SHP77 treated with DMSO at 0.1 percent for 48 hours (cell line): Measurements from ENCODE around the gene NPRL2.
A peak's percentile ranks its signal among the peaks of the same experiment; 100 is the strongest.

Experiments
- DNase-seq: peaks from one replicate; lab custom pipeline; 2025; lab: John Stamatoyannopoulos, UW

The NPRL2 gene

GRCh38 chr3:50304601-50305000 is 46.0 kb downstream of the NPRL2 start:
- DNase-seq, result no peak

- no peak for DNase-seq
These were observed 47.4 kb downstream of the NPRL2 start, which contains the start of gene HYAL1 for GRCh38 chr3:50303013-50303815. HYAL1 (minus strand) TSS chr3:50303574; CDS start chr3:50302956, 618 bp downstream.

- DNase-seq, result no peak
These were observed 48.2 kb downstream of the NPRL2 start for GRCh38 chr3:50302095-50303012.

GRCh38 chr3:50300681-50301254 is 49.8 kb downstream of the NPRL2 start:
- DNase-seq, result no peak

GRCh38 chr3:50299929-50300680 is 50.5 kb downstream of the NPRL2 start:
- DNase-seq, result no peak

GRCh38 chr3:50299638-50299928 is 51.0 kb downstream of the NPRL2 start:
- DNase-seq, result no peak

GRCh38 chr3:50298836-50299637 is 51.5 kb downstream of the NPRL2 start, which contains the start of the genes HYAL3 and NAA80:
HYAL3 (minus strand) TSS chr3:50299405; CDS start chr3:50295602, 3,803 bp downstream.
NAA80 (minus strand) TSS chr3:50299405; CDS start chr3:50297463, 1,942 bp downstream.
- DNase-seq, result peak; percentile 91

GRCh38 chr3:50297896-50298725 is 52.5 kb downstream of the NPRL2 start:
- no peak for DNase-seq

- no peak for DNase-seq
These were observed 53.2 kb downstream of the NPRL2 start for GRCh38 chr3:50297384-50297775.
